Activated CD4-positive, alpha-beta memory T cell treated with anti-CD3 and anti-CD28 coated beads, Interleukin-2, amount 10 ng/mL, durations not matched to agents 7 days and 5 days (primary cell): ENCODE results near the gene RREB1. TPM values are rescaled to one million over a fixed set of nuclear protein-coding genes. Genes with fewer than 3 reads are reported as not detected.

Source experiments
- CTCF ChIA-PET: fragments of 350-600 bp; sonication (Branson Sonifier 250); formaldehyde crosslinking; loops from one replicate; lab custom pipeline; 2021; ENCODE audit warnings: antibody characterized with exemption, inconsistent platforms; lab: Charles Lee
- POLR2A ChIA-PET: fragments of 350-600 bp; sonication (Branson Sonifier 250); formaldehyde crosslinking; loops from one replicate; lab custom pipeline; 2021; ENCODE audit warnings: antibody characterized with exemption; lab: Charles Lee
- DNase-seq: peaks from one replicate; pipeline ENCODE4 v3.0.0-alpha.2; 2020
- H3K27ac Mint-ChIP-seq: one replicate; pipeline ENCODE4 v1.8.0; 2021; ENCODE audit warnings: mild to moderate bottlenecking, mixed read lengths
- H3K27me3 Mint-ChIP-seq: one replicate; pipeline ENCODE4 v1.8.0; 2021; ENCODE audit warnings: mixed read lengths
- H3K36me3 Mint-ChIP-seq: one replicate; pipeline ENCODE4 v1.8.0; 2021; ENCODE audit warnings: low read depth, mixed read lengths
- H3K4me1 Mint-ChIP-seq: one replicate; pipeline ENCODE4 v1.8.0; 2021; ENCODE audit warnings: mixed read lengths
- H3K4me3 Mint-ChIP-seq: one replicate; pipeline ENCODE4 v1.8.0; 2021; ENCODE audit warnings: mild to moderate bottlenecking, mixed read lengths
- H3K9me3 Mint-ChIP-seq: one replicate; pipeline ENCODE4 v1.8.0; 2021; ENCODE audit warnings: mixed read lengths
- total RNA-seq, 2 experiments: library from RNA; stranded (reverse); gene quantifications; one replicate each; pipeline ENCODE4 v1.2.3, GENCODE V29; 2021

The RREB1 gene
- total RNA-seq, 2 experiments from 2014 or later: 26.5 to 27.9 TPM

DNA sequence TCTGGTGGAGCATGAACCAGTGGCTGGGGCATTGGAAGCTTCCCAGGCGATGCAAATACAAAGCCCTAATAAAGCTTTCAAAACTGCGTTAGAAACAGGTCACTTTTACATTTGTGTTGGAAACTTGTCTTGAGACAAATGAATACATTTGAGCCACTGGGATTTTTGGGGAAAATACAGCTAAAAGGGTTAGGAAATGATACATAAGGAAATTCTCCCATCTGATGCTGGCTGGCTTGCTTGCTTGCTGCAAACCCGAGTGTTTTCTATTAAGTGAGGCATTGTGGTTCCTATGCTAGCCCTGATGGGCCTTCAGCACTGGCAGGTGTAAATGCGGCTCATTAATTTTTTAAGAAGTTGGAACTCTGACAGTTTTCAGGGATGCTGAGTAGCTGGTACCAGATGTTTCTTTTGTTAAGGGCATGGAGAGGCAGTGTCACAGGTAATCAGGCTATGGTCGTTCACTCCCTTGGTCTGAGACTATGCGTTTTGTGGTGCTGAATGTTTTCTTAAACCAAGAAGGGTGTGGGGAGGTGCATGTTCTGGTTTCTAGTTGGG is 35.2 kb downstream of the RREB1 start:
- Mint-ChIP-seq H3K27ac (no peak overlapping the region), H3K4me3 (peak overlapping the region; percentile 4), H3K9me3 (no peaks in the 10 kb centered on the region), H3K4me1 (peaks cover 64% of the 10 kb centered on the region), H3K36me3 (peaks cover 6% of the 10 kb centered on the region), H3K27me3 (no peaks in the 10 kb centered on the region)
- DNase-seq: no peak
- ChIA-PET CTCF (interaction anchor here (1.5 kb wide), 1 partner anchor 10 kb away, joined by 3 read pairs; no protein-coding TSS in a partner anchor), POLR2A (interaction anchor here (1.0 kb wide), 1 partner anchor 12 kb away, joined by 3 read pairs; no protein-coding TSS in a partner anchor)

GRCh38 chr6:7143476-7143974 is 35.8 kb downstream of the RREB1 start:
- Mint-ChIP-seq H3K27ac (no peak overlapping the region), H3K27me3 (no peaks in the 10 kb centered on the region), H3K9me3 (no peaks in the 10 kb centered on the region), H3K36me3 (peaks cover 6% of the 10 kb centered on the region), H3K4me3 (no peak overlapping the region), H3K4me1 (peaks cover 60% of the 10 kb centered on the region)
- ChIA-PET POLR2A (no interaction called here), CTCF (interaction anchor here (0.8 to 1.5 kb wide), 2 partner anchors 8 to 9 kb away, joined by 3 to 5 read pairs; no protein-coding TSS in a partner anchor)
- DNase-seq: no peak

DNA sequence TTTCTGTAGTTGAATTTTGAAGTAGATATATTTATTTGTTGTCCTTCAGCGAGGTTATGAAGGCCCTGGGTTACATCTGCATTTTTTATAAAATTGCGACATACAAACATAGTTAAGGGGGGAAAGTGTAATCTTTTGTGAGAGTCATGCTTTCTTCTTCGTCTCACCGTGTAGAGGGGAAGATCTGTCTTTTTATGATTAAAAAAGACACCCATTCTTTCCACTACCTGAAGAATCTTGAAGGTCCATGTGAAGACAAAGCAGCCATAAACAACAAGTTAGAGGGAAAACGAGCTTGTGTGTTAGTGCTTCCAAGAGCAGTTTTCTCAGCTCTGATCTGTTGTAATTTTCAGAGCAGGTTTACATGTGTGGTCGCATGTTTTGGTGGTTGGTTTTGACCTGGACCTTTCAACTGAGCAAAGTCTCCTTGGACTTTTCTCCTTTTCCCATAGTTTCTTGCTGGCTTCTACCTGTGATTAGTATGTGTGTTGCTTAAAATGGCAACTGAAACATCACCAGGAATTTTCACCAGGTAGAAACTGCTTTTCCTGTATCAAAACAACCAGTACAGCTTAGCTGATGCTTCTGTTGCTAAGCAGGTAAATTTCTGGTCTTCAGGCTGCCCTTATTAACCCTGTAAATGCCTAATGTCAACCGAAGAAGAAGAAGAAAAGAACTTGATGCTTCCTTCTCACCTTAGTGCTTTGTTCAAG is 37.3 kb downstream of the RREB1 start:
- H3K4me3 Mint-ChIP-seq: no peak overlapping the region
- H3K36me3 Mint-ChIP-seq: peaks cover 3% of the 10 kb centered on the region
- CTCF ChIA-PET: interaction anchor here (0.6 kb wide), 2 partner anchors 28 to 51 kb away, joined by 3 read pairs; no protein-coding TSS in a partner anchor
- H3K27ac Mint-ChIP-seq: no peak overlapping the region
- POLR2A ChIA-PET: interaction anchor here (1.5 to 1.6 kb wide), 2 partner anchors 8 to 17 kb away, joined by 5 read pairs; no protein-coding TSS in a partner anchor
- no peak for DNase-seq
- H3K27me3 Mint-ChIP-seq: no peaks in the 10 kb centered on the region
- no peaks in the 10 kb centered on the region for H3K9me3 Mint-ChIP-seq
- peaks cover 48% of the 10 kb centered on the region for H3K4me1 Mint-ChIP-seq

DNA sequence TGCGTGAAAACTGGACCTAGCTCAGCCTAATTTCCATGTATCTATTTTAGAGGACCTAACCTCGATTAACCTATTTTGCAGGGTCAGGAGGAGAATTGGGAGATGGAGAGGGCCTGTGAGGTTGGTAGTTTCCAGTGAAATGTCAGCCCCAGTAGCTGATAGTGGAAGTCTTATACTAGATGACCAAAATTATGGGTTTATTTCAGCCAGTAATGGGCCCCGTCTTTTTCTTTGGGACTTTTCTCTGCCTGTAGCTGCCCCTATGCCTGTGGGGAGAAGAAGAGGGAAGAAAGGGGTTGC is 37.8 kb downstream of the RREB1 start:
- Mint-ChIP-seq H3K9me3 (no peaks in the 10 kb centered on the region), H3K4me1 (peaks cover 46% of the 10 kb centered on the region), H3K4me3 (no peak overlapping the region), H3K27ac (no peak overlapping the region), H3K36me3 (peaks cover 3% of the 10 kb centered on the region), H3K27me3 (no peaks in the 10 kb centered on the region)
- CTCF ChIA-PET: interaction anchor here (0.6 kb wide), 2 partner anchors 29 to 51 kb away, joined by 3 read pairs; no protein-coding TSS in a partner anchor
- POLR2A ChIA-PET: interaction anchor here (1.5 to 1.6 kb wide), 2 partner anchors 8 to 17 kb away, joined by 5 read pairs; no protein-coding TSS in a partner anchor
- DNase-seq: no peak

- H3K4me1 Mint-ChIP-seq: peaks cover 47% of the 10 kb centered on the region
- H3K36me3 Mint-ChIP-seq: peaks cover 6% of the 10 kb centered on the region
- ChIA-PET POLR2A (interaction anchor here (0.8 to 1.6 kb wide), 5 partner anchors 7 to 37 kb away, joined by 3 to 5 read pairs (median 5); no protein-coding TSS in a partner anchor), CTCF (interaction anchor here (0.6 to 1.1 kb wide), 3 partner anchors 10 to 50 kb away, joined by 3 to 4 read pairs (median 3); no protein-coding TSS in a partner anchor)
- no peak for DNase-seq
- H3K27me3 Mint-ChIP-seq: no peaks in the 10 kb centered on the region
- H3K9me3 Mint-ChIP-seq: no peaks in the 10 kb centered on the region
- H3K4me3 Mint-ChIP-seq: no peak overlapping the region
- peak overlapping the region; percentile 29 for H3K27ac Mint-ChIP-seq
Observed at GRCh38 chr6:7145885-7146828, 38.4 kb downstream of the RREB1 start.

GRCh38 chr6:7147051-7147671 is 39.4 kb downstream of the RREB1 start:
- no peak for DNase-seq
- H3K27ac Mint-ChIP-seq: no peak overlapping the region
- H3K9me3 Mint-ChIP-seq: no peaks in the 10 kb centered on the region
- POLR2A ChIA-PET: interaction anchor here (0.8 to 1.5 kb wide), 3 partner anchors 10 to 38 kb away, joined by 3 to 5 read pairs (median 4); no protein-coding TSS in a partner anchor
- peaks cover 6% of the 10 kb centered on the region for H3K36me3 Mint-ChIP-seq
- peaks cover 46% of the 10 kb centered on the region for H3K4me1 Mint-ChIP-seq
- H3K4me3 Mint-ChIP-seq: no peak overlapping the region
- no peaks in the 10 kb centered on the region for H3K27me3 Mint-ChIP-seq
- CTCF ChIA-PET: interaction anchor here (0.8 to 1.1 kb wide), 2 partner anchors 9 to 48 kb away, joined by 3 to 4 read pairs; no protein-coding TSS in a partner anchor

DNA sequence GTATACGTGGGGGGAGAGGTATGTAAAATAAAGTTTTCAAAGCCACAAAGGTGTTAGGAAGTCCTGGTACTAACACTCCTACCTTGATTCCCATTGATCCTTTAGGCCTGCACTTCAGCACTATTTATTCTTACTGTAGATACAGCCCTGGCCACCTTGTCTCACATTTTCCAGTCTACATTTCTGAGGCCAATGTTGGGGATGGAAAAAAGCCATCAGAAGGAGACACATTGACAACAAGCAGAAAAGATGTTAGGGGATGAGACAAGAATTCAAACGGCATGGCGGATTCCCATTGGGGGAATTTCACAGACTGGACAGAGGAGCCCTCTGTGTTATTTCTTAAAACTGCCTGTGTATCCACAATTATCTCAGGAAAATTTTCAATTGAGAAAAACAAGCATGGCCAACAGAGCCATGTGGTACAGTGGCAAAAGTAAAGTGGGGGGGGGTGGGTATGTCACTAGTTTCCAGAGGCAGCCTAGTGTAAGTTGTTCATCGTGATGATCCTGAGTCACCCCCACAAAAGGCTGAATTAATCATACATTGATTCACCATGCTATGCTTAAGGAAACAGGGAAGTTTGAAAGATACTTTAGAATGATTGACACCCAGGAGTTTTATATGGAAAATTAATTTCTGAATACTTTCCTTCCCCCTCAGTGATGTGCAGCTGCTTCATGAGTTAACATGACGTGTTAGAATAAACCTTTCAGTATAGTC is 40.5 kb downstream of the RREB1 start:
- H3K36me3 Mint-ChIP-seq: peaks cover 13% of the 10 kb centered on the region
- H3K27ac Mint-ChIP-seq: no peak overlapping the region
- POLR2A ChIA-PET: no interaction called here
- H3K4me1 Mint-ChIP-seq: peaks cover 49% of the 10 kb centered on the region
- H3K27me3 Mint-ChIP-seq: no peaks in the 10 kb centered on the region
- H3K4me3 Mint-ChIP-seq: no peak overlapping the region
- CTCF ChIA-PET: no interaction called here
- no peak for DNase-seq
- no peaks in the 10 kb centered on the region for H3K9me3 Mint-ChIP-seq

GRCh38 chr6:7150381-7151064 is 42.8 kb downstream of the RREB1 start:
- no peak overlapping the region for H3K27ac Mint-ChIP-seq
- ChIA-PET CTCF (no interaction called here), POLR2A (interaction anchor here (1.2 kb wide), 1 partner anchor 9 kb away, joined by 4 read pairs; no protein-coding TSS in a partner anchor)
- H3K9me3 Mint-ChIP-seq: no peaks in the 10 kb centered on the region
- peaks cover 16% of the 10 kb centered on the region for H3K36me3 Mint-ChIP-seq
- no peak overlapping the region for H3K4me3 Mint-ChIP-seq
- H3K27me3 Mint-ChIP-seq: no peaks in the 10 kb centered on the region
- peaks cover 61% of the 10 kb centered on the region for H3K4me1 Mint-ChIP-seq
- DNase-seq: no peak

GRCh38 chr6:7151381-7151780 is 43.6 kb downstream of the RREB1 start:
- Mint-ChIP-seq H3K27ac (no peak overlapping the region), H3K9me3 (no peaks in the 10 kb centered on the region), H3K4me3 (no peak overlapping the region), H3K27me3 (no peaks in the 10 kb centered on the region), H3K36me3 (peaks cover 16% of the 10 kb centered on the region), H3K4me1 (peaks cover 61% of the 10 kb centered on the region)
- ChIA-PET POLR2A (interaction anchor here (1.2 to 3.2 kb wide), 2 partner anchors 8 to 11 kb away, joined by 4 to 17 read pairs; no protein-coding TSS in a partner anchor), CTCF (no interaction called here)
- no peak for DNase-seq

GRCh38 chr6:7152462-7152861 is 44.7 kb downstream of the RREB1 start:
- peaks cover 52% of the 10 kb centered on the region for H3K4me1 Mint-ChIP-seq
- H3K27ac Mint-ChIP-seq: no peak overlapping the region
- H3K27me3 Mint-ChIP-seq: no peaks in the 10 kb centered on the region
- no peaks in the 10 kb centered on the region for H3K9me3 Mint-ChIP-seq
- ChIA-PET CTCF (interaction anchor here (1.0 kb wide), 1 partner anchor 9 kb away, joined by 3 read pairs; no protein-coding TSS in a partner anchor), POLR2A (interaction anchor here (3.2 to 3.6 kb wide), 2 partner anchors 12 to 17 kb away, joined by 12 to 17 read pairs; no protein-coding TSS in a partner anchor)
- H3K4me3 Mint-ChIP-seq: no peak overlapping the region
- no peak for DNase-seq
- H3K36me3 Mint-ChIP-seq: peaks cover 16% of the 10 kb centered on the region

- peaks cover 57% of the 10 kb centered on the region for H3K4me1 Mint-ChIP-seq
- ChIA-PET POLR2A (interaction anchor here (1.1 to 3.6 kb wide), 4 partner anchors 9 to 18 kb away, joined by 3 to 17 read pairs (median 8); no protein-coding TSS in a partner anchor), CTCF (interaction anchor here (0.6 kb wide), 1 partner anchor 66 kb away, joined by 3 read pairs; no protein-coding TSS in a partner anchor)
- no peak overlapping the region for H3K27ac Mint-ChIP-seq
- H3K9me3 Mint-ChIP-seq: no peaks in the 10 kb centered on the region
- peaks cover 25% of the 10 kb centered on the region for H3K36me3 Mint-ChIP-seq
- no peaks in the 10 kb centered on the region for H3K27me3 Mint-ChIP-seq
- H3K4me3 Mint-ChIP-seq: no peak overlapping the region
- no peak for DNase-seq
Observed at GRCh38 chr6:7153789-7154188, 46.0 kb downstream of the RREB1 start.
